NCI-H1105 (cell line): Measurements from ENCODE around the gene CTNNA2.

Source experiments
- DNase-seq: peaks from one replicate; lab custom pipeline; 2025; lab: John Stamatoyannopoulos, UW

Gene CTNNA2

DNA sequence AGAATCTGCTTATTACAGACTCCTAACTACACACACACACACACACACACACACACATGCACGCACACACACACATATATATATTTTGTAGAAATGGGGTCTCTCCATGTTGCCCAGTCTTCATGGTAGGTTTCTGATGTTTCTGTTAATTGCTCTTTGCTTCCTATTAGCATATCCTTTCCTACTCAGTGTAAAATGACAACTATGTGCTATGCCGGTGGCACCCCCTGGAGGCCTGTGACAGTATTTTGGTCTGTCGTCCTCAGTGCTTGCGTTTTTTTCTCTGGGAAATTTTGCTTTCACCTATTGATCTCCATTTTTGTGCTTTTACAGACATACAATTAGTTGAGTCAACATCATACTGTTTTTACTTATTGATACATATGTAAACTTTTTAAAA is 469.6 kb downstream of the CTNNA2 start:
- no peak for DNase-seq

- no peak for DNase-seq
These were observed 471.6 kb downstream of the CTNNA2 start for GRCh38 chr2:79984476-79984875.

DNA sequence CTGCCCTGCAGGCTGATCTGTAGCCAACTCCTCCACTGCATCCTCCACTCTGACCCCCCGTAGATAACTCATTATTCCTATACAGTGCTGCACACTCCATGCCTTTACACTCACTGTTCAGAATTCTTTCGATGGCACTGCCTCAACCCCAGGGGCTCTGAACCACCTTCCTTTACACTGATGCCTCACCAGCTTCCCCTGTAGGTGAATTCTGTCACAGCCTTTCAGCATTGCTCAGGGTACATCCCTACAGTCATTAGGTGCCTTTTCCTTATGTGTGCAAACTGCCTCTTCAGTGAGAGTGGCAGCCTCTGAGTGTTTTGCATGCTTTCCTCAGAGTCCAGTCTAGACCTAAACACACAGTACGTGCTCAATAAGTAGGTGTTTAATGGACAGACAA is 472.3 kb downstream of the CTNNA2 start:
- no peak for DNase-seq

DNA sequence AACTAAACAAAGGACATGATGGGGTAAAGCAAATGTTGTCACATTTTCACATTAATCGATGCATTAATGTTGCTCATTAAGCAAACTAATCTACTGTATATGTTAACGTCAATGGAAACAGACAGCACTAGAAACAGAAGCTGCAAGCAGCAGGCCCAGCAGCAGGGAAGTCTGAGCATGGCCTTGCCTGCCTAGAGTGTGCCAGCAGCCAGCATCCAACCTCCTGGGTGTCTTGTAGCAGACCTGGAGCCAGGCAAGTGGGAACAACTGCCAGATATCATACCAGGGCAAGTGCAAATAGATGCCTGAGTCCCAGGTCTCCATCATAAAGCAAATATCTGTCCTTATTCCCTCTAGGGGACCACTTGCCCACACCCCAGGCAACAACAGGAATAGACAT is 472.7 kb downstream of the CTNNA2 start:
- DNase-seq, result no peak

- no peak for DNase-seq
These were observed 480.3 kb downstream of the CTNNA2 start for GRCh38 chr2:79993144-79993543.

- no peak for DNase-seq
These were observed 481.3 kb downstream of the CTNNA2 start for GRCh38 chr2:79994161-79994560.

GRCh38 chr2:79994965-79995364 is 482.1 kb downstream of the CTNNA2 start:
- no peak for DNase-seq

DNA sequence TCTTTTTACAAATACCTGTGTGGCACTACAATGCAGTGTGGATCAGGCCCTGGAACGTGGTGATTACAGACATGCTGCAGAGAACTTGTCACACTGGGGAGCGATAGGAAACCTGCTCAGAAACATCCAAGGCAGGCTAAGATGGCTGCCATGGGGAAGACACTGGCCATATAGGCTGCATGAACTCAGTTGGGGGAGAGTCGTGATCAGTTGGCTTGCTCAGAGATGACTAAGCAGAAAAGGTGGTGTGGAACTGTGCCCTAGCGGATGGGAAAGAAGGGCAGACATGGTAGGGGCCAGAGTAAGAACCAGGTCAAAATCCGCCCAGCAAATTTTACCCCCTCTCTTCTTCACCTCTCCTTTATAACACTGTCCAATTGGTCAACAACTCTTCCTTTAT is 483.9 kb downstream of the CTNNA2 start:
- no peak for DNase-seq

GRCh38 chr2:80001701-80002101 is 488.9 kb downstream of the CTNNA2 start:
- DNase-seq, result no peak

DNA sequence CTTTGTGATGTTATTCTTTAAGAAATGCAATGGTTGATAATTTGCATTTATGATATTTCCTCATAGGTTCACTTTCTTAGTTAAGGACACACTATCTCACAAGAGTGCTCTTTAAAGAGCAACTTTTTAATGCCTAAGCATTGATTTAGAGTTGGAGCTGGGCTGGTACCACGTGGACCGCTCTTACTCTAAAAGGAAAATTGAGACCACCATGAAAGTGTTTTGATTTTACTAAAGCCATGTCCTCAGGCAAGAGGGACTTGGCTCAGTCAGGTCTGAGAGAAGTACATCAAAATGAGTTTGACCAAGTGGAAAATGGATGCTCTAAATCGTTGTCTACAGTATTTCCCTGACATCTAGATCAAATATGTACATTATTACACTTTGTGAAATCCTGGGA is 489.3 kb downstream of the CTNNA2 start:
- no peak for DNase-seq

DNA sequence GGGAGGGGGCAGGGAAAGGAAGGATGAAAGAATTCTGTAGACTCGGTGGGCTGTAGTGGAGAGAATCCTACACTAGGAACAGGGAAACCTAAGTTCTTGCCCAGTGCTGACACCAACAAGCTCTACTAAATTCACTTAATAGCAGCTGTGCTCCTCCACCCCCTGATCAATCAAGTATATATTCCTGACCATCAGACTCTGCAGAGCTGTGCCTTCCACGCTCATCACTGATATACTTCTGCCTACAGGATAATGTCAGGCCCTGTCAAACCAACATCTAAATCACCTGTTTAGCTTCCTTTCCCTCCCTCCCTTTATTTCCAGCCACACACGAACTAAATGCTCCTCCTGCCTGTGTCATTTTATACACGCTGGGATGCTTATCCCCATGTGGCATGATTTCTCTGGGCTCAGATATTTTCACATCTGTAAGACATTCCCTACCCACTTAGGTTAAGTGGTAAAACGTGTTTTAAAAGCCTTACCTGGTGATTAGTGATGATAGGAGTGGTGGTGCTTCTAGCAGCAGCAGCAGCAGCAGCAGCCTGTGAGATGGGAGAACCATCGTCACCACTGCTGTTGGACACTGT is 489.8 kb downstream of the CTNNA2 start:
- no peak for DNase-seq

- no peak for DNase-seq
These were observed 495.1 kb downstream of the CTNNA2 start for GRCh38 chr2:80007777-80008503.

- no peak for DNase-seq
These were observed 495.7 kb downstream of the CTNNA2 start for GRCh38 chr2:80008596-80008995.

GRCh38 chr2:80009211-80009610 is 496.4 kb downstream of the CTNNA2 start:
- no peak for DNase-seq

- no peak for DNase-seq
These were observed 499.2 kb downstream of the CTNNA2 start for GRCh38 chr2:80012061-80012460.

- DNase-seq, result no peak
These were observed 501.8 kb downstream of the CTNNA2 start for GRCh38 chr2:80014637-80015036.

- DNase-seq, result no peak
These were observed 503.3 kb downstream of the CTNNA2 start for GRCh38 chr2:80016171-80016570.

DNA sequence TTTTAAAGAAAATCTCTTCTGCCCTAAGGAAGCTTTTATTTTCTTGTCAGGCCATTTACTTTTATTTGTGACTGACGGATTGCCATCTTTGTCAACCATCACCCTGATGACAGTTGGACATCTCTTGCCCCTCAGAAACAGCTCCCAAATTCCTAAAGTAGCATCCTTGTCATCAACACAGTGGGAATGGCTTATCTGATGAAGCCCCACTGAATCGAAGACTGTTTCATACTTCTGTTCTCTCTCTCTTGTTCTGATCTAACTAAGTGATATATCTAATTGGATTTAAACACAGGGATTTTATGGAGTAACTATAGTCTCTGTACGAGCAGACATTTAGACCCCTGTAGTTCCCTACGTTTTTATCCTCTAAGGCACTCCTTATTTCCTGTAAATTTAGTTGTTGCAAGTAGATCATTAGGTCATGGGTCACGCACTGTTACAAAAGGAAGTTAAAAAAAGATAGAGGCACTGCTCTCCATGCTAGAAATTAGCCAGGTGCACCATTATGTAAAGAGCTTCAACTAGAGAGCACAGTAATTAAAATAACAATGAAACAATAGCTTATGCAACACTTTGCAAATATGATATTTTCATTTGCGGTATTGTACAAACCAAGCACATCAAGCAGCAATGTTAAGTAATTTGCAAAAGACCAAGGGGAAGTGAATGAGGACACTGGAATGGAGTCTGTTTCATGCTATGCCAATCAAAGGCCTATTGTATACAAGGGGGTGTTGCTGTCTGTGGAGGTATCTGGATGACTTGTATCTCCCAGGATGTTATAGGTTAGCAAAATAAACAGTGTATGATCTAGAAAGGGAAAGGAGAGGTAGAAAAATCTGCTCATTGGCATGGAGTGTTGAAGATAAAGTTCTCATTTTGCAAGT is 507.0 kb downstream of the CTNNA2 start:
- DNase-seq, result peak; percentile 19

- DNase-seq, result no peak
These were observed 509.2 kb downstream of the CTNNA2 start for GRCh38 chr2:80022018-80022417.

GRCh38 chr2:80026040-80026729 is 513.3 kb downstream of the CTNNA2 start:
- no peak for DNase-seq

- no peak for DNase-seq
These were observed 515.2 kb downstream of the CTNNA2 start for GRCh38 chr2:80028051-80028450.

GRCh38 chr2:80028584-80028983 is 515.7 kb downstream of the CTNNA2 start:
- no peak for DNase-seq
